ENCODE data around the gene PLEKHN1. TPM values are rescaled to one million over a fixed set of nuclear protein-coding genes. Genes with fewer than 3 reads are reported as not detected.

PLEKHN1 gene
- total and polyA plus RNA-seq, 7 experiments from 2014 or later, result 0.18 to 3.0 (median 0.83) TPM; not detected in 1

DNA sequence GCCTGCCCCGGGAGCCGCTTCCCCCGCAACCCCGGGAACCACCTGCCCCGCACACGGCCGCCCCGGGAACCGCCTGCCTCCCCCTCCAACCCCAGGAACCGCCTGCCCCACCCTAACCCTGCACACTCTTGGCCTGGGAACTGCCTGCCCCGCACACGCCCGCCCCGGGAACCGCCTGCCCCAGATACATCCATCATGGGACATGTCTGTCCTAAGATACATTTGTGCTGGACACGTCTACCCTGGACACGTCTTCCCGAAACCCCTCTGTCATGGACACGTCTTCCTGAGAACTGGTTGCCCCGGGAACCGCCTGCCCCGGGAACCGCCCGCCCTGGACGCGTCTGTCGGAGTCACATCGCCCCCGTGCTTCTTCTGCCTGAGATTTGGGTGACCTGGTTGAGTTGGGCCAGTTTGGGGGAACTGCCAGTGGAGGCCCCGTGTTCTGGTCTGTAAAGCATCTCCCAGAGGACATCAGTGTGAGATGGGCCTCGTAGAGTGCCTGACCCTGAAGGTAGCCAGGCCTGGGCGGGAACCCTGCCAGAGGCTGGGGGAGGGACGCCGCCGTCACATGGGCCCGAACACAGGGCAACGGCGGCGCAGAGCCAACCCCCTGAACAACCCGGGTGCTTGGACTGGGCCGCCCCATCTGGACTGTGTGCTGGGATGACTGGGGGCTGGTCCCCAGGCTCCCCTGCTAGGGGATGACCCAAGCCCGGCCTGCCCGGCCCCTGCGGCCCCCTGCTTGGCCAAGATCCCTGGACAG lies 12.0 kb downstream of the PLEKHN1 start:
- peak overlapping the region in 4 of 9 donors; percentile 32 to 62 (median 48) for H3K27ac Mint-ChIP-seq

GRCh38 chr1:978835-979743 lies 12.8 kb downstream of the PLEKHN1 start:
- Mint-ChIP-seq H3K9me3 (peaks cover 0 to 4% (median 0%) of the 10 kb centered on the region in 11 donors), H3K36me3 (no peaks in the 10 kb centered on the region), H3K4me1 (peaks cover 0 to 9% (median 4%) of the 10 kb centered on the region in 7 donors), H3K27ac (no peak overlapping the region), H3K27me3 (peaks cover 10 to 16% (median 15%) of the 10 kb centered on the region in 5 donors), H3K4me3 (no peak overlapping the region)
- Histone ChIP-seq H3K4me1 (ENCODE audit: control insufficient read depth in 2 of 2, insufficient read depth in 2 of 2, low read length in 2 of 2) (peaks cover 0 to 10% of the 10 kb centered on the region in 2 donors), H3K36me3 (ENCODE audit: control insufficient read depth in 2 of 3, insufficient read depth in 3 of 3, low read length in 3 of 3) (no peaks in the 10 kb centered on the region), H3K27ac (ENCODE audit: low read depth, low read length) (no peak overlapping the region), H3K27me3 (ENCODE audit: control insufficient read depth in 2 of 2, insufficient read depth in 2 of 2, low read length in 2 of 2) (peaks cover 0 to 3% of the 10 kb centered on the region in 2 donors), H3K4me3 (ENCODE audit: low read length) (no peak overlapping the region), H3K9me3 (ENCODE audit: control insufficient read depth in 2 of 3, low read length in 3 of 3) (no peaks in the 10 kb centered on the region)
- intact Hi-C loops (cut with micrococcal nuclease), result no loop called here
- ATAC-seq (no peak), DNase-seq (peak in 1 of 9 donors; percentile 5)
- ChIA-PET POLR2A (no interaction called here), CTCF (interaction anchor here (0.6 kb wide), 1 partner anchor 15 kb away, joined by 3 read pairs; no protein-coding TSS in a partner anchor)

More for the DNA sequence above, 12.0 kb downstream of the PLEKHN1 start:
- Mint-ChIP-seq H3K4me3 (peak overlapping the region in 4 of 10 donors; percentile 9 to 48 (median 31)), H3K36me3 (no peaks in the 10 kb centered on the region), H3K9me3 (peaks cover 0 to 4% (median 0%) of the 10 kb centered on the region in 11 donors), H3K4me1 (peaks cover 0 to 8% (median 4%) of the 10 kb centered on the region in 7 donors), H3K27me3 (peaks cover 9 to 20% (median 11%) of the 10 kb centered on the region in 5 donors)
- peaks cover 0 to 3% of the 10 kb centered on the region in 2 donors for H3K27me3 ChIP-seq (ENCODE audit: control insufficient read depth in 2 of 2, insufficient read depth in 2 of 2, low read length in 2 of 2)
- ChIA-PET POLR2A (no interaction called here), CTCF (no interaction called here)
- H3K36me3 ChIP-seq (ENCODE audit: control insufficient read depth in 2 of 3, insufficient read depth in 3 of 3, low read length in 3 of 3), result no peaks in the 10 kb centered on the region
- no peak overlapping the region for H3K27ac ChIP-seq (ENCODE audit: low read depth, low read length)
- no peak overlapping the region for H3K4me3 ChIP-seq (ENCODE audit: low read length)
- intact Hi-C loops (cut with micrococcal nuclease), result no loop called here
- peaks cover 0 to 10% of the 10 kb centered on the region in 2 donors for H3K4me1 ChIP-seq (ENCODE audit: control insufficient read depth in 2 of 2, insufficient read depth in 2 of 2, low read length in 2 of 2)
- ATAC-seq, result no peak
- DNase-seq, result peak in 1 of 9 donors; percentile 6
- H3K9me3 ChIP-seq (ENCODE audit: control insufficient read depth in 2 of 3, low read length in 3 of 3), result no peaks in the 10 kb centered on the region

DNA sequence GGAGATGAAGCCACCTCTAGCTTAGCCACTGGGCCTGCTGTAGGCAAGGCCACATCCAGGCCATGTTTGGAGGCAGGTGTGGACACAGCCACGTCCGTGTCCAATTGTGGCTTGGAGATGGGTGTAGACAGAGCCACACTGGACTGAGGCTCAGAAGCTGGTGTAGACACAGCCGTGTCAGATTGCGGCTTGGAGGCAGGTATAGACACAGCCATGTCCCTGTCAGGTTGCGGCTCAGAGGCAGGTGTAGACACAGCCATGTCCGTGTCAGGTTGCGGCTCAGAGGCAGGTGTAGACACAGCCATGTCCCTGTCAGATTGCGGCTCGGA lies 13.4 kb downstream of the PLEKHN1 start:
- no peak overlapping the region for H3K27ac ChIP-seq (ENCODE audit: low read depth, low read length)
- H3K27me3 Mint-ChIP-seq, result peaks cover 10 to 16% (median 13%) of the 10 kb centered on the region in 5 donors
- H3K27me3 ChIP-seq (ENCODE audit: control insufficient read depth in 2 of 2, insufficient read depth in 2 of 2, low read length in 2 of 2), result no peaks in the 10 kb centered on the region
- peak overlapping the region in 1 of 9 donors; percentile 33 for H3K27ac Mint-ChIP-seq
- peaks cover 0 to 9% (median 4%) of the 10 kb centered on the region in 7 donors for H3K4me1 Mint-ChIP-seq
- H3K4me3 ChIP-seq (ENCODE audit: low read length), result no peak overlapping the region
- CTCF ChIA-PET, result interaction anchor here (0.6 kb wide), 1 partner anchor 15 kb away, joined by 3 read pairs; no protein-coding TSS in a partner anchor
- POLR2A ChIA-PET, result no interaction called here
- peaks cover 0 to 10% of the 10 kb centered on the region in 2 donors for H3K4me1 ChIP-seq (ENCODE audit: control insufficient read depth in 2 of 2, insufficient read depth in 2 of 2, low read length in 2 of 2)
- no peak overlapping the region for H3K4me3 Mint-ChIP-seq
- H3K9me3 Mint-ChIP-seq, result peaks cover 0 to 4% (median 0%) of the 10 kb centered on the region in 11 donors
- H3K36me3 ChIP-seq (ENCODE audit: control insufficient read depth in 2 of 3, insufficient read depth in 3 of 3, low read length in 3 of 3), result no peaks in the 10 kb centered on the region
- DNase-seq (no peak), ATAC-seq (no peak)
- H3K9me3 ChIP-seq (ENCODE audit: control insufficient read depth in 2 of 3, low read length in 3 of 3), result no peaks in the 10 kb centered on the region
- H3K36me3 Mint-ChIP-seq, result no peaks in the 10 kb centered on the region
- intact Hi-C loops (cut with micrococcal nuclease), result loop anchor here in 1 of 2 donors (5.0 kb wide), 1 partner anchor 313 kb away; no protein-coding TSS in a partner anchor

- Histone ChIP-seq H3K4me3 (ENCODE audit: low read length) (no peak overlapping the region), H3K27ac (ENCODE audit: low read depth, low read length) (no peak overlapping the region), H3K36me3 (ENCODE audit: control insufficient read depth in 2 of 3, insufficient read depth in 3 of 3, low read length in 3 of 3) (no peaks in the 10 kb centered on the region), H3K4me1 (ENCODE audit: control insufficient read depth in 2 of 2, insufficient read depth in 2 of 2, low read length in 2 of 2) (peaks cover 0 to 10% of the 10 kb centered on the region in 2 donors), H3K9me3 (ENCODE audit: control insufficient read depth in 2 of 3, low read length in 3 of 3) (no peaks in the 10 kb centered on the region), H3K27me3 (ENCODE audit: control insufficient read depth in 2 of 2, insufficient read depth in 2 of 2, low read length in 2 of 2) (no peaks in the 10 kb centered on the region)
- DNase-seq, result peak in 1 of 9 donors; percentile 5
- POLR2A ChIA-PET, result no interaction called here
- Mint-ChIP-seq H3K27ac (no peak overlapping the region), H3K27me3 (peaks cover 10 to 18% (median 12%) of the 10 kb centered on the region in 5 donors), H3K36me3 (no peaks in the 10 kb centered on the region), H3K4me1 (peaks cover 0 to 9% (median 4%) of the 10 kb centered on the region in 7 donors), H3K4me3 (no peak overlapping the region), H3K9me3 (peaks cover 0 to 3% (median 0%) of the 10 kb centered on the region in 11 donors)
- CTCF ChIA-PET, result interaction anchor here (0.6 to 1.4 kb wide), 2 partner anchors 14 to 81 kb away, joined by 3 read pairs; no protein-coding TSS in a partner anchor
- intact Hi-C loops (cut with micrococcal nuclease), result loop anchor here in 1 of 2 donors (5.0 kb wide), 1 partner anchor 312 kb away; no protein-coding TSS in a partner anchor
- ATAC-seq, result no peak
These were observed 13.9 kb downstream of the PLEKHN1 start for GRCh38 chr1:980137-980571.

DNA sequence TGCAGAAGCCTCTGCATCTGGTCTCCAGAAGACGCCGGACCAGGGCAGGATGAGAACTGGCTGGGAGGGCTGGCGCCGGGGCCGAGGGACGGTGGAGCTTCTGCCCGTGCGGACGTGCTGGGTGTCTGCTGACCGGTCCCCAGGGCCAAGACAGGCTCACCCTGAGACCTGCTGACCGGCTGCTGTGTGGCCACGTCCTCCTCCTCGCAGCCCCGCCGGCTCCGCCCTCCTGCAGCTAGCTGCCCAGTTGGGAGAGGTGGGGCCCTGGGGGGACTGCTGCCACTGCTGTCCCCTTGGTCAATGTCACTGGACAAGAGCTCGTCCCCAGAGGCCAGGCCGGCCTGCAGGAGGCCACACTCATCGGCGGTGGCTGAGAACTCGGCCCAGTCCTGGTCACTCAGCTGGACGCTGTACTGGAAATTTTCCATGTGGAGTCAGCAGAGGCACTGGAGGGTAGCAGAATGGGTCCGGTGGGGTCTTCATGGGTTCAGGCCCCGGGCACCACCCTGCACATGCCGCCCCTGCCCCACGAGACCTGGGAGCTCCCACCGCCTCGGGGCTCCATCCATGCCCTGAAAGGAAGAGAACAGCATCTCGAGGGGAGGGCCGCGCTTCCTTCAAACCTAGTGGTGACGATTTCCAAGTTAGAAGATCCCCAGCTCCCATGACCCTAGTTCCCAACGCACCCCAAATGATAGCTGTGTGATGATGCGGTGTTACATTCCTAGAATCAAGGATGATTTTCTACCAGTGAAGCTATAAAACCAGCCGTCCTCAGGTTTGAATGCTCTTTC lies 14.5 kb downstream of the PLEKHN1 start:
- Histone ChIP-seq H3K27me3 (ENCODE audit: control insufficient read depth in 2 of 2, insufficient read depth in 2 of 2, low read length in 2 of 2) (no peaks in the 10 kb centered on the region), H3K4me1 (ENCODE audit: control insufficient read depth in 2 of 2, insufficient read depth in 2 of 2, low read length in 2 of 2) (peaks cover 0 to 6% of the 10 kb centered on the region in 2 donors), H3K27ac (ENCODE audit: low read depth, low read length) (no peak overlapping the region), H3K36me3 (ENCODE audit: control insufficient read depth in 2 of 3, insufficient read depth in 3 of 3, low read length in 3 of 3) (no peaks in the 10 kb centered on the region), H3K4me3 (ENCODE audit: low read length) (no peak overlapping the region), H3K9me3 (ENCODE audit: control insufficient read depth in 2 of 3, low read length in 3 of 3) (no peaks in the 10 kb centered on the region)
- intact Hi-C loops (cut with micrococcal nuclease), result loop anchor here in 1 of 2 donors (5.0 kb wide), 1 partner anchor 312 kb away; no protein-coding TSS in a partner anchor
- no peak for ATAC-seq
- Mint-ChIP-seq H3K36me3 (no peaks in the 10 kb centered on the region), H3K27ac (no peak overlapping the region), H3K4me3 (no peak overlapping the region), H3K9me3 (peaks cover 0 to 3% (median 0%) of the 10 kb centered on the region in 11 donors), H3K4me1 (peaks cover 0 to 6% (median 2%) of the 10 kb centered on the region in 7 donors), H3K27me3 (peaks cover 8 to 24% (median 10%) of the 10 kb centered on the region in 5 donors)
- POLR2A ChIA-PET, result no interaction called here
- DNase-seq, result peak in 1 of 9 donors; percentile 5
- CTCF ChIA-PET, result interaction anchor here (1.4 to 4.7 kb wide), 2 partner anchors 81 to 84 kb away, joined by 3 to 38 read pairs; no protein-coding TSS in a partner anchor

Data from naive thymus-derived CD4-positive, alpha-beta T cell (primary cell).